Midbrain (tissue), 1 donor: ENCODE data around the gene WNT11.

Experiments
- DNase-seq: peaks from one replicate; lab custom pipeline; 2025; lab: John Stamatoyannopoulos, UW

Gene WNT11

DNA sequence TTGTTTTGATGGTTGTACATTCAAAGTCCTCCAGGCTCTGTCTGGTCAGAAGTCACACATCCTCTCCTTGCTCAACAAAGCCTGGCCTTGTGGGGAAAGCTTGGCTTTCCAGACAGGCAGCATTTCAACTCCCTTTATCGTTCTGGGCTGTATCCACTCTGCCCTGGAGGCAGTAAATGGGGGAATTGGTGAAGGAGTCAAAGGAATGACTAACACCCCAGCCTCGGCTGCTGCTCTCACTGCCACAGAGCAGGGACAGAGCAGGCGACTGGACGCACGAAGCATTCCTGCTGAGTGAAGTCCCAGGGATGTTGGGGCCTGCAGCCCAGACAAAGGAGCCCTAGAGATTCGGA is 52.8 kb downstream of the WNT11 start:
- DNase-seq, result peak; percentile 5

DNA sequence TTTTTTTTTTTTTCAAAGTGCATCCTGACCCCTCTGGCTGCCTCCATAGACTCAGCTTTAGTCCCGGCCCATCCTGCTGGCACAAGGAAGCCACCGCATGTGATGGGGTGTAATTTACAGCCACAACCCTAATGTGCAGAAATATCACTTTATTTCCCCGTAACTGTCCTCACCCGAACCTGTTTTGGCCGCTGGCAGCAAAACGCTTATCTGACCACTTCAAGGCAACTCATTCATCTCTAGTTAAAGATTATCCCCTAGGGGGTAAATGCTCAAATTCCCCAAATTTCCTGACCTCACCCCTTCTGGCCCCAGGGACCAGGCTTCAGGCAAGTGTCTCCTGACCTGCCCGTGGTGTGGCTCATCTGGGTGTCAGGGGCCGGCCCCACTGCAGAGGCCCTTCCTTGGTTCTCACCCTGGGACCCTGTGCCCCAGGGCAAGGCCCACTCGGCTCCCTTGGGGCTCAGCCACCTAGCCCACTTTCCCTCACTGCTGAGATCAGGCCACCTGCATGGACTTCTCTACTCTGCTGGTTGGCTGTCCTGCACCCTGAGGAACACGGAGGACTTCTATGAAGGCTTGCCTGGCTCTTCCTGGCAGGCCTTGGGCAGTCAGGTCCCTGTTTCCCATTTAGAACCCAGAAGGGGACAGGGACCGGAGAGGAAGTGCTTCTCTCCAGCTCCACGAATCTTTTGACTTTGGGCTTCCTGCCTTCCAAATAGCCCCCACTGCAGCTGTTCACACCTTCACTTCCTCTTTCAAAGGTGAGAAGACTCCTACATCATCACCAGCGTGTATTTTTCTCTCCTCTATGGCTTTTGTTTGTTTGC is 53.3 kb downstream of the WNT11 start:
- no peak for DNase-seq

DNA sequence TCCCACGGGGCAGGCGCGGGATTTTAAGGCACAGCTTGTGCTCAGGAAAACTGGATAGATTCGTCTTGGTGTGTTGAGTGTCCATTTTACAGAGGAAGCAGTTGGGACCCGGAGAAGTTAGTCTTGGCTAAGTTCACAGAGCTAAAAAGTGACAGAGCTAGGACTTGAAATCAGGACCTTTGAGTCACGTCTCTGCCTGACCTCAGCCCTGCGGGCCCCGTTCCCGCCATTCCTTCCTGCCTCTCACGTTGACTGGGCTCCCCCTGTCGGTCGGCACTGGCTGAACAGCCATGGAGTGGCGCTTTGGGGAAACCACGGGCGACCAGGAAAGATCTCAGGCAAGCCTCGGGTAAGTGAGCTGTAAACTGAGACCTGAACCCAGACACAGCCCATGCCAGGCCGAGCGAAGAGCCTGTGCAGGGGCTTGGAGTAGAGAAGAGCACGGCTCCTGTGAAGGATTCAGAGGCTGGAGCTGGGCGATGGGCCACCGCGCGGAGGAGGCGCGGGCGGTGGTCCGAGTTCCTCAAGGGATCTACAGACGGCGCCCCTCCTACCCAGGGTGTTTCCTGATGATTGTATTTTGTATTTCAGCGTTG is 54.1 kb downstream of the WNT11 start:
- DNase-seq, result peak; percentile 79

DNA sequence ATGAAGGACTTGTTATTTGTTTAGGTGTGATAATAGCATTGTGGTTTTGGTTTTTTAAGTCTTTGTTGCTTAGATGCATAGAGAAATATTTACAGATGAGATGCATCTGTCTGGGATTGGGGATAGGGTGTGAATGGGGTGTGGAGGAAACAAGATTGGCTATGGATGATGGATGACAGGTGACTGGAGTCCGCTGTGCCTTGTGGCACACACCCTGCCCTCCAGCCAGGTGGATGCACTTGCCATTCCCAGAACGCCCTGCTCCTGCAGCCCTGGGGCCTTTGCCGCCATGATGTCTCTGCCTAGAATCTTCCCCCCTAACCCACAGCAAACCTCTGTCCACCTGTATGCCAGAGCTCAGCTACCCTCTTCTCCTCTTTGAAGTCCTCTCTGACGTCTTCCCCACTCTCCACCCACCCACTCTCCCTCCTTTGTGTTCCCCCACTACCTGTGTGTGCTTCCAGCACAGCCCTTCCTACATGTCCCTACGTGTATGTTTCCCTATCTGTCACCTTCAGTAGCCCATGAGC is 54.7 kb downstream of the WNT11 start:
- no peak for DNase-seq

DNA sequence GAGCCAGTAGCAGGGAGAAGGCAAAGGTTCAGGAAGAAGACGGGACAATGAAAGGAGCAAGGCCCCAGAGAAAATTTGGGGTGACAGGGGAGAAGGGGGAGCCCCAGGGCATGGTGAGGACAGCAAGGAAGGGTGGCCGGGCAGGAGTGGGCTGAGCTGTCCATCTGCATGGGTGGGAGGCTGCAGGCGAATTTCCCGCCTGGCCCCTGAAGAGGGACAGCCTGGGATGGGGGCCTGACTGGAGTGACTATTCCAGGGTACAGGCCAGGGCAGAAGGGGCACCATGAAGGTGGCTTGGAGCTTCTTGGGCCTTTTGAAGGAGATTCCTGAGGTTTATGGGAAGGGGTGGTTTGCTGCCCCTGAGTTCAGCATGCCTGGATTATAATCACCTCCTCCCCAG is 56.2 kb downstream of the WNT11 start:
- DNase-seq, result no peak

DNA sequence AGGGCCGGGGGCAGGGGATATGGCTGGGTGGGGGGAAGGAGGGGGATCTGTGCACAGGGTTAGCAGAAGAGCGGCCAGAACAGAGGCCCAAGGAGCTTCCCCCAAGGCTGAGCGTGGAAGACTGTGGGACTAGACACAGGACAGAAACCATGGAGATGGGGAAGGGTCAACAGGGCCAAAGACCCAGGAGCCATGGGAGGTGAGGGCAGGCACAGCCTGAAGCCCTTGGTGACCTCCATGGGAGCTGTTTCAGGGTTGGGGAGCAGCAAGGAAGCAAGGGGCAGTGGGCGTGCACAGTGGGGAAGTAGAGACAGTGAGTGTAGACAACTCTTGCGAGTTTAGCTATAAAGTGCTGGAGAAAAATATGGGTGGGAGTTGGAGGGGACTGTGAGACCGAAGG is 56.6 kb downstream of the WNT11 start:
- no peak for DNase-seq

DNA sequence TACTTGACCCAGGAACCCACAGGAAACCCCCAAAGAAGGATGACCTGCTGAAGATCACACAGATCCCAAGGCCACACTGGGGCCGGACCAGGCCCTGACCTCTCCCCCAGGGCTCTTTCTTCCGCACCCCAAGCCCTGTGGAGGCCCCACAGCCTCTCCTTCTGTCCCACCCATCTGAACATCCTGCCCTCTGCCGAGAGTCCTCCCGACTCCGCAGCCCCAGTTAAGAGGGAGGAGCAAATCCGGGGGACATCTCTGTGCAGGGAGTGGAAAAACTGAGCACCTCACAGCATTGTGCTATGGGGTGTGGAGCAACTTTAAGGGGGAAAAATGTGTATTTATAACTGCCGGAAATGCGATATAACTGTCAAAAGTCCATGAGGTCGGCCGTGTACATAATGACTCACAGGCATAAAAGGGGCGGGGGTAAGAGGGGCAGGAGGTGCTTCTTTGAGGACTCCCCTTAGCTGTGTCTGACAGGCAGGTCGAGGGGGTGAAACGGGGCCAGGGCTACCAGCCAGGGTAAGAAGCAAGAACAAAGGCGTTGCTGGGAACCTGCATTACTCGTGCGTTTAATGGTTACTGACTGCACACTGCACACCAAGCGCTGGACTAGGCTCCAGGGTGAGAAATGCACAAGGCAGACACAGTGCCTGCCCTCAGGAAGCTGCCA is 57.2 kb downstream of the WNT11 start:
- DNase-seq, result no peak

DNA sequence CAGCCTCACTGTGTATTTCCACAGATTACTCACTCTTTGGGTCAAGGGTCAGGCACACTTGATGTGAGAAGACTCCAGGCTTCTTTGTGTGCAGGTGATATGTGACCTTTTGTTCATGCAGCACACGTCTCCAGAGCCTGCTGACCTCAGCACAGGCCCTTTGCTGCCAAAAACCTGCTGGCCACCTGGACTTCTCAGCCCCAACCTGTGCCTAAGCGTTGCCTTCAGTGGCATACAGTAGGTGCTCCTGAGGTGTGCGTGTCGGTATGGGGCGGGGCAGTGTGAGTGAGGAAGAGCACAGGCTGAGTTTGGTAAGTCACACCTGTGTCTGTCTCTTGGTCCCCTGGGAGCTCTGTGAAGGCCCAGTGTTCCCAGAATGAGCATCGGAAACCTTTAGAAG is 58.1 kb downstream of the WNT11 start:
- no peak for DNase-seq

DNA sequence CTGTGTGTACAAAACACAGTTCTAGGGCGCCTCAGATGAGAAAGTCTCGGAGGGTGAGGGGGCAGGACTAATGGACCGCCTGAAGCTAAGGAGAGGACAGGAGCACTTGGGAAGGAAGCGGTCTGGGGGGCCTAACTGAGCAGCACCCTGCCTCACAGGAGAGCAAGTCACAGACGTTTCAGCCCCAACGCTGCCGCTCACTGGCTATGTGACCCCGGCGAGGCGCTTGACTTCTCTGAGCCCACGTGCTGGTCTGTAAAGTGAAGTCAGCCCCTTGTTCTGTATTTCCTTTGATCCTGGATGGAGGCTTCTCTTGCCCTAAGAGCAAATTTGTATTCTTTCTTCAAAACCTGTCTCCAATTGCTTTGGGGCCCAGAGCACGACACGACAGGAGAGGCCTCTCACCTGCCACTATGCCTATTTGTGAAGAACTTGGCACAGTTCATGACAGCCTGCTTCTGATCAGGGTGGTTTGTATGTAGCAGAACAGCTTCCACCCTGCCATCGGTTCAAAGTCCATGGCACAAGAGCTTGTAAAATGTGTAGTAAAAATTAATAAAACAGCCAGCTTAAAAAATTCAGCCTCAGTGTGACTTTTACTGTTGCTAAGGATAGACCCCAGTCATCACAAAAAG is 59.1 kb downstream of the WNT11 start:
- no peak for DNase-seq

DNA sequence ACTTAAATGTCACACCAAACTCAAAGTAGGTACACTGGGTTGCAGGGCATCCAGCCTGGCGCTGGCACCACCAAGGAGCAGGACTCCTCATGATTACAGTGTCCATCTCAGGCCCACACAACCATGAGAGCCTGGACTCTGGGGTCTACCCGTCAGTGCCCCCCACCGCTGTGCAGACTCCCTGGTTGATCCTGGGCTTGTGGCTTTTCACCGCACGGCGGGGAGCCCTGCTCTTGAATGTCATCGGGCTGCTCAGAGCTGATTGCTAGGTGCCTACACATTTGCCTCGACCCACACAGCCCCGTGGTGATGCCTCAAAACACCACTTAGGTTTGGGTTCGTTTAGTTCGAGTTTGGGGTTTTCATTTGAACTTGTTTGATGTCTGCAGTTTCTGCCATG is 63.0 kb downstream of the WNT11 start:
- no peak for DNase-seq

DNA sequence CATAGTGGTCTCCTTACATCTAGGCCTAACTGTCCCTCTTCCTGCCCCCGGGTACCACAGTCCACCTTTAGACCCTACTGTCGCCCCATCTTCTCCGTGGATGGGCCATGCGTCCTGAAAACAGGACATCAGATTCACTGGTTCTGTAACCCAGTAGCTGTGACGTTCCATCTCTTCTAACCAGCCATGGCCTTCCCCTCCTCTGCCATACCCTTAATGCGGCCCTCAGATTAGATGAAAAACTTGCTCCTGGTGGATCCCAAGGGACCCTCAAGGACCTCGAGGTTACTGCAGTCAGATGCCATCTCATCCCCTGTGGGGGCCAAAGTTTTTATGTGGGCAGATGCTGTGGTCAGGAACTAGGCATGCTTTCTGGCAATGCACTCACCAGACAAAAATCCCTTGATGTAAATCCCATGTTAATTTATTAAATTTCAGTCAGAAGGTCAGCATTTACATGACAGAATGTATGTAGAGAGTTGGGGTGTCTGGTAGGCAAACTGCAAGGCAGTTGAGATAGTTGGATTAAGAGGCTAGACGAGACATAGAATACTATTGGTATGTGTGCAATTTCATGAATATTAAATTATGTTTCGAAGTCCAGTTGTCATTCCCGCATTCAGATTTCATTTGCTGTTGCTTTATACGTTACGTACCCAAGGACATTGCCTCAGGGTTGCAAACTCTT is 64.3 kb downstream of the WNT11 start:
- DNase-seq, result no peak

DNA sequence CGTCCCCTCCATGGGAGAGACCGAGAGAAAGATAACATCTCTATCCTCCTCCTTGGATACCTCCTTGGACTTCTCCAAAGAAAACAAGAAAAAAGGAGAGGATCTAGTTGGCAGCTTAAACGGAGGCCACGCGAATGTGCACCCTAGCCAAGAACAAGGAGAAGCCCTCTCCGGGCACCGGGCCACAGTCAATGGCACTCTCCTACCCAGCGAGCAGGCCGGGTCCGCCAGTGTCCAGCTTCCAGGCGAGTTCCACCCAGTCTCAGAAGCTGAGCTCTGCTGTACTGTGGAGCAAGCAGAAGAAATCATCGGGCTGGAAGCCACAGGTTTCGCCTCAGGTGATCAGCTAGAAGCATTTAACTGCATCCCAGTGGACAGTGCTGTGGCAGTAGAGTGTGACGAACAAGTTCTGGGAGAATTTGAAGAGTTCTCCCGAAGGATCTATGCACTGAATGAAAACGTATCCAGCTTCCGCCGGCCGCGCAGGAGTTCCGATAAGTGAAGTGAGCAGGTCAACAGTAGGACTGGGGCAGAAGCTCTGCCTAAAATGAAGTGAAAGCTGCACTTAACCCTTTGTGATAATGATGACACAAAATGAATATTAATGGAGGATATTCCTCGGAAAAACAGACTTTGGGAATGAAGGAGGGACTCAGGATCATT is 65.3 kb downstream of the WNT11 start:
- peak; percentile 49 for DNase-seq

DNA sequence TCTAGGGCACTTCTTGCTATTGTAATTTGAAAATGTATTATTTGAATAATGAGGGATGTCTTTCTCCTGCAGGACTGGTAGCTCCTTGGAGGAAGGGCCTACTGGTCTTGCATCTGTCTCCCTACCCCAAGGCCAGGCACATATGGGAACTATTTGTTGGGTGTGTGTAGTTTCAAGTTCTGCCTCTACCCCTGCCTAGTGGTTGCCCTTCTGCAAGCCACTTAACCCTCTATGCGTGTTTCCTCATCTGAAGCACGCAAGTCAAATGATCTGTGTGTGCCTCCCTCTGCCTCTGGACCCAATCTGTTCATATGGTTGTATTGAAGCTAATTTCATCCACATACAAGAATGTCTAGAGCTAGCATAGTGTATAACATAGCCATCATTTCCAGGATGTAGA is 67.0 kb downstream of the WNT11 start:
- no peak for DNase-seq
